Measurements from ENCODE around the gene ARRDC2.

DNA sequence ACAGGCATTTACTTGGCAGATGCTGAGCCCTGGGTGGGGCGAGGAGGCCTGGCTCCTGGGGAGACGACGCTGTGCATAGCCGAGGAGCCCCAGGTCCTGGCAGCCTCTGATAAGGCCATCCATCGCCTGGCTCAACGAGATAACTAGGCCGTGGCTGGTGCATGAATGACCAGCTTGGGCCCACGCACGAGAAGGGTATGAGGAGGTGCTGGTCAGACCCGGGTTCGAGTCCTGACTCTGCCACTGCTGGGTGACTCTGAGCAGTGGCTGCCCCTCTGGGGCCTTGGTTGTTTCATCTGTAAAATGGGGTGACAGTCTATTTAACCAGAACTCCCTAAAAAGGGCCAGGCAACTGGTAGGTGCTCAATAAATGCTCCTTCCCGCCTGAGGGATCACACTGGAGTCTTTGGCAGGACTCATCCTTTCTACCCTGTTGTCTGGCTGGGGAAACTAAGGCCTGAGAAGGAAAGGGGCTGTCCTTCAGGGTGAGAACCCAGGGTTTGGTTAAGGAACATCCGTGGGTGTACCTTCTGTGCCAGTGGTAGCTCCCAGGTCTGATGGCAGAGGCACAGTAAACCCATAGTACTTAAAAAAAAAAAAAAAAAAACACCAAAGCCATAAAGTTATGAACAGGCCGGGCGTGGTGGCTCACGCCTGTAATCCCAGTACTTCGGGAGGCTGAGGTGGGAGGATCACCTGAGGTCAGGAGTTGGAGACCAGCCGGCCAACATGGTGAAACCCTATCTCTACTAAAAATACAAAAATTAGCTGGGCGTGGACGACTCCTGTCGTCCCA is 8.1 kb upstream of the ARRDC2 start:
- TF ChIP-seq, protein P1, sequence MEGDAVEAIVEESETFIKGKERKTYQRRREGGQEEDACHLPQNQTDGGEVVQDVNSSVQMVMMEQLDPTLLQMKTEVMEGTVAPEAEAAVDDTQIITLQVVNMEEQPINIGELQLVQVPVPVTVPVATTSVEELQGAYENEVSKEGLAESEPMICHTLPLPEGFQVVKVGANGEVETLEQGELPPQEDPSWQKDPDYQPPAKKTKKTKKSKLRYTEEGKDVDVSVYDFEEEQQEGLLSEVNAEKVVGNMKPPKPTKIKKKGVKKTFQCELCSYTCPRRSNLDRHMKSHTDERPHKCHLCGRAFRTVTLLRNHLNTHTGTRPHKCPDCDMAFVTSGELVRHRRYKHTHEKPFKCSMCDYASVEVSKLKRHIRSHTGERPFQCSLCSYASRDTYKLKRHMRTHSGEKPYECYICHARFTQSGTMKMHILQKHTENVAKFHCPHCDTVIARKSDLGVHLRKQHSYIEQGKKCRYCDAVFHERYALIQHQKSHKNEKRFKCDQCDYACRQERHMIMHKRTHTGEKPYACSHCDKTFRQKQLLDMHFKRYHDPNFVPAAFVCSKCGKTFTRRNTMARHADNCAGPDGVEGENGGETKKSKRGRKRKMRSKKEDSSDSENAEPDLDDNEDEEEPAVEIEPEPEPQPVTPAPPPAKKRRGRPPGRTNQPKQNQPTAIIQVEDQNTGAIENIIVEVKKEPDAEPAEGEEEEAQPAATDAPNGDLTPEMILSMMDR (IDR thresholded peaks at IDR 0.05): no peak
- TF ChIP-seq POLR2A (IDR thresholded peaks at IDR 0.05) (no peak), POLR2AphosphoS5 (IDR thresholded peaks at IDR 0.05) (no peak), EP300 (IDR thresholded peaks at IDR 0.05) (no peak)
